GM19240 (cell line): ENCODE results near the gene DLGAP3.

Experiments
- DNase-seq: peaks from one replicate; pipeline ENCODE4 v3.0.0; 2011; ENCODE audit warnings: low spot score; ENCODE audit not compliant: insufficient read length

DLGAP3 gene

DNA sequence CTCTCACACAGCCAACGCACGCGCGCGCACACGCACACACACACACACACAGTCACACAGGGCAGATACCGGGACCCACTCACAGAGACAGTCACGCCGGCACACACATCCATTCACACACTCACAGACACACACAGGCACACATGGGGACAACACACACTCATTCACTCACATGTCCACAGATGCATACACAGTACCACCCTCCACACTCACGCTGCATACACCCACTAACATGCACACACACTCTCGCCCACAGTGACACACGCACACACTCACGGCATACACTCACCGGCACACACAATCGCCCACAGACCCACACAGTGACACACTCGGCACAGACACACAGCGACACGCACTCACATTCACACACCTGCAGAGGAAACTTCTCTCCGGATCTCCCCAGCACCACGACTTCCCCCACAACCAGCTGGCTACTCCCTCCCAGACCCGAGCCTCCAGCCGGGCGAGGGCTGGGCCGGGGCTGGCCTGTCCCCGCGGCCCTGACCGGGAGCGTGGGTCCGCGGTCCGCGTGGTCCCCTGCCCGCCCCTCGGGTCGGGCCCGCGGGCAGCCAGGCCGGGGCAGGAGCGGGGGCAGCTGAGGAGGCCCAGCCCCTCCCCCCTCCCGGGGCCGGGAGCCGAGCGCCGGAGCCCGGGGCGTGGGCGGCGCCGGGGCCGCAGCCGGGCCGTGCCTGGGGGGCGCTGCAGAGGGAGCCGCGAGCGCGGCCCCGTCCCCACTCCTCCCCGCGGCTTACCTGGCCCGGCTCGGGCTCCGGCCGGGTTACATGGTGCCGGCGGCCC is 552 bp downstream of the DLGAP3 start:
- no peak for DNase-seq

DNA sequence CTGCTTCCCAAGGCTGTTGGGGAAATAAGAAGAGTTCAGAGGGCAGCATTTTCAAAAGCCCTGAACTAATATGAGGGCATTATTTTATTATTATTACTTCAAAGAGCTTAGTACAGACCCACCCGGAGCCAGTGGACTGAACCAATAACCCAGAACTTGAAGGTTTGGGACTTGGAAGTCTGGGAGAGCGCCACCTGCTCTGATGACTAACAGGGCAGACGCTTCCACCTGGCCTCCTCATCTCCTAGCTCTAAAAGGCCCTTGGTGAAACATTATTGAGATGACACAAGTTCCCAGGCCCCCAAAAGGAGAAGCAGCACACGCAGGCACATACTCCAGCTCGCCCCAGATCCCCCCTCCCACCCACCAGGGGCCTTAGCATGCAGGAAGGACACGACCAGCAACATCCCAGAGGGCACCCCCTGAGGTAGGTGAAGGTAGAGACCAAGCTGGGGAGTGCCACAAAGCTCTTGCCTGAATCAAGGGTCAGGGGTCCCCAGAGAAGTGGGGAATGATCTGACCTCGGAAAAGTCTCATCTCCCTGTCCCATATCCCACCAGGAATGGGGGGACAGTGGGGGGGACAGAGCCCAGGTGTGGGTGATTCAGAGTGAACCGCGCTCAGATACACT is 1.3 kb downstream of the DLGAP3 start:
- no peak for DNase-seq

GRCh38 chr1:34927316-34927715 is 2.1 kb downstream of the DLGAP3 start:
- no peak for DNase-seq

- DNase-seq: no peak
Measured at GRCh38 chr1:34926894-34927293, 2.6 kb downstream of the DLGAP3 start.

DNA sequence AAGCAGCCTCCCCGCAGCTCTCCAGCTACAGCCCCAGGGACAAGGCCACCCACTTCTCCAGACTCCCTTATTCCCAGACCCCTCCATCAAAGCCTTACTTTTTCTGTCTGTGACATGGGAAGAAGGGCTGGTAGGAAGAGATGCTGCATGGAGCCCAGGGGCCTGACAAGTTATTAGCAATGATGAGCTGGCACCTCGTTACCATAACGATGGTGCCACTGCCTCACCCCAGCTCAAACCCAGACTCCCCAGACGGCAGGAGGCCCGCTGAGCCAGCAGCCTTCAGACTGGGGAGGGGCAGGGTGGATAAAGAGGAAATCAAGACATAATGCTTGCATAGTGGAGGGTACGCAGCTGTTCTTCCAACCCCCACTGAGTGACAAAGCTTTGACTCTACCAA is 3.3 kb downstream of the DLGAP3 start:
- no peak for DNase-seq

DNA sequence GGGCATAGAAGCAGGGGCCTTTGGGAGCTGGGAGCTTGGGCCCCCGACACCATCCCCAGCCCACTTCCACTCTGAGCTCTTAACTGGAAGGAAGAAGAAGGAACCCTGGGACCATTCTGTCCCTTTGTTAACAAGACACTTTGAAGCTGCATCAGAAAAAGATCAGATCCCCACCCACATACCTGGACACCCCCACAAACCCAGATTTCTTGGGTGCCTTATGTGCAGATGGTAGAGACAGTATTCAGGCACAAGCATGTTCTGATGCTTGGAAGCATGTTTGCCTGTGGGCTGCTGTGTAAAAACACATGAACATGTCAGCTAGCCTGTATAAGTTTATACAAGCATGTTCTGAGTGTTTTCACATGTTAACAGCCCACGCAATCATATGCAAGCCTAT is 3.7 kb downstream of the DLGAP3 start:
- no peak for DNase-seq

DNA sequence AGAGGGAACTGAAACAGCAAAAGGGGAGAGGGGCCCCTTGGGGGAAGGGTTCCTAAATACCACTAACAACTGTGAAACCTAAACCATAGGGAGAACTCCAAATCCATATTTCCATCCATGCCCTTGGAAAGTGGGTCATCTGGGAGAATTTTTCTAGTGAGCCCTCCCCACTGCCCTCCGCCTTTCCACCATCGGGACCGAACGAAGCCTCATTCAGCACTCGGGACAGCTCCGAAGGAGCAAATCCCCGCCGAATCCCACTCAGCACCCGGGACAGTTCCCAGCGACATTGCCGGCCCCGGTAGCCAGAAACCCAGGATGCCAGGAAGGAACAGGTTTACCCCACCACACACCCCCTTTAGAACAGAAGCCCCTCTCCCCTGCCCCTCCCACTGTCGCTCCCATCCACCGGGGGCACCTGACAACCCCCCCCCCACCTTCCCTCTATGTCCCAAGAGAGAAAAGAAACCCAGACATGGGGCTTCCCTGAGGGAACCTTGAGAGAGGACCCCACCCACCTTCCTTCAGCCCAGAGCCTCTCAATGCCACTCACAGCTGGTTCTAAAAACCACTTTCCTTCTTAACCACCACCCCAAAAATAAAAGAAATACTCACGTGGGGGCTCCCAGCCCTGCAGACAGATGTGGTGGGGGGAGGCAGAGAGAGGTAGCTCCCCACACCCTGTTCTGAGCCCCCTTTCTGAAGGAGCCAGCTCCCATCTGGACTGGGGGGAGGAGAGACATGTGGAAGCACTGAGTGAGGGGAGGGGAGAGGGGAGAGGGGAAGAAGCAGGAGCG is 4.5 kb downstream of the DLGAP3 start:
- DNase-seq: peak; percentile 43

DNA sequence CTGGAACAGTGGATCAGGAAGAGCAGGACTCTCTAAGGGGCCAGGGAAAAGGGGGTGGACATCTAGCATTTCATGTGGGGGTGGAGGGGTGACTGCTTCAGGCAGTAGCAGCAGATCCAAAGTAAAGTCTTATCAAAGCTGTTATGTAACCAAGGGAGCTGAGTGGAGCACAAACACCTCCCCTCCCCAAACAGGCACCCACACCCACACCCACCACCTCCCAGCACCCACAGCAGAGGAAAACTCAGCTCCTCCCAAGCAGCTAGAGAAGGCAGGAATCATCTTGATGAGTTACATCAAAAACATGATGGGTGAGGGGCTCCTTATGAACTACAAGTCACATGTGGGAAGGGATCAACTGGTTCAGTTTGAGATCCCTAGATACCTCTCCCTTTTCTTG is 6.0 kb downstream of the DLGAP3 start:
- DNase-seq: no peak

- no peak for DNase-seq
Measured at GRCh38 chr1:34918977-34919561, 10.4 kb downstream of the DLGAP3 start.

DNA sequence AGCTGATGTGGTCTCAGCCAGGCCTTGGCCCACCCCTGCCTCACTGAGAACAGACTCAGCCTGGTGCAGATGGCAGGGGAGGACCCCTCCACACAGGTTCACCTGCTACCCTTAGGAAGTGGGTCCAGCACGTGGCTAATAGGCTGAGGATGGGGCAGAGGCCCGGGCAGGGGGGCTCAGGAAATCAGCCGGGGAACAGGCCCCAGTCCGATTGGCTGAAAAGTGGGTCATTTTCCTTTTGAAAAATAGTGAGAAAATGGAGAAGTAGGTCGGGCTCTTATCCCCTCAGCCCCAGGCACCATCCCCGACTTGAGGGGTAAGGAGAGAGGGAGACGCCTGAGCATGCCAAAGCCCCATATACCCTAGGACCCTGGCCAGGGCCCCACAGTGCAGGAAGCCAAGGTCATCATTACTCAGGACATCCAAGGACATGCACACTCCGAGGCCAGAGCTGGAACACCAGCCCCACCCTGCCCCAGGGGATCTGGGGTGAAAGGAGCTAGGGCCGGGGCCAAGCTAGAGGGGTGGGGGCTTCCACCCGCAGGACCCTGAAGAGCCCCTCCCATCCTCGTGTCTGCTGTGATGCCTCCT is 11.0 kb downstream of the DLGAP3 start:
- no peak for DNase-seq

GRCh38 chr1:34917017-34917416 is 12.4 kb downstream of the DLGAP3 start:
- DNase-seq: no peak

DNA sequence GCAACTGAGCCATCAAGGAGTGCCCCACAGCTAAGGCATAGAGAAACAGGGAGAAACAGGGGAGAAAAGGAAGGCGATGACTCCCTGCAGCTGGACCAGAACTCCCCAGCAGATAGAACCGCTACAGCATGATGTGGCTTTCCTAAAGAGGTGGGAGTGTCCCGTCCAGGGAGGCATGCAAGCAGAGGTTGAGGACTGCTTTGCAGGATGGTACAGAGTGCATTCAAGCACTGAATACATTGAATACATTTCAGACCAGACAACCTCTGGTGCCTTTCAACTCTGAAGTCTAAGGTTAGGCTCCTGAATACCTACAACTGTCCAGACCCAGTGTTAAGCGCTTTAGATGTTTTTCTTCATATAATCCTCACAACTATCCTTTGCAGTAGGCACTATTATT is 13.3 kb downstream of the DLGAP3 start:
- no peak for DNase-seq

GRCh38 chr1:34915521-34915920 is 13.9 kb downstream of the DLGAP3 start:
- DNase-seq: no peak

DNA sequence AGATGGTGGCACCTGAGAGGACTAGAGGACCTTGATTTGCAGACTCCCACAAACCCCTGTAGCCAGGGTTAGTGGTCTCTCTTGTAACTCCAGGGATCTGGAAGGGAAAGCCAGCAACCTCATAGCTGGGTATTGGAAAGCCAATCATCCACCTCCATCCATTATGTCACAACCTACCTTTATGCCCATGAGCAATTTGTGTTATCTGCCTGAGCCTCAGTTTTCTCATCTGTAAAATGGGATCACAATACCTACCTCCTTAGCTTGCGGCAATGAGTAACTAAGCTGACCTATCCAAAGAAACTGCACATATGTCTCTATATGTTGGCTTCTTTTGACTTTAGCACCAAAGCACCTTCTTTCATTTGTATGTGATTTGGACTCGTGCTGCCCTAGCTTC is 14.5 kb downstream of the DLGAP3 start:
- DNase-seq: no peak

- DNase-seq: no peak
Measured at GRCh38 chr1:34911465-34911864, 18.0 kb downstream of the DLGAP3 start.

GRCh38 chr1:34910425-34910824 is 19.0 kb downstream of the DLGAP3 start:
- no peak for DNase-seq

GRCh38 chr1:34908369-34908768 is 21.1 kb downstream of the DLGAP3 start:
- DNase-seq: no peak

DNA sequence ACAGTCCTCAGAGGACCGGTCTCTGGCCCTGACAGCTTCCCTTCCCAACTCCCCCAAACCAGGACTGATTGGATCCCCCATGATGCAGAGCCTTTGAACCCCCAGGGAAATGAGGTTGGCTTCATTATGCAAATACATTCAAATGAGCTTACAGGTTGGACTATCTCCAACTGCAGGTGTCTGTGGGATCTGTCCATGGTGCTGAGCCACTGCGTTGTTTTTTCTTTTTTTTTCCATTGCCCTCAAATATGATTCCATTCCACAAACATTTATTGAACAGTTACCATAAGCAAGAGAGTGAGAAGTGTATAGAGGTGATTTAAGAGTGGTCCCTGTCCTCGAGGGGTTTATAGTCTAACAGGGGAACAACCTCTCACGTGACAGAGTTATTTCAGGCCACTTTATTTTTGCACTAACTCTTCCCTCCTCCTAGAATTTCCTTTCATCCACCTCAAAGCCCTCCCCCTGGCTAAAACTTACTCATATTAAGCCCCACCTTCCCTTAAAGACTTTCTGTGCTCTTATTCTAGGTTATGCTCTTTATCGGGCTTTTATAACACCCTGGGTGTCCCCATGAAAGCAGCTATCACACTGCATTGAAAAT is 21.9 kb downstream of the DLGAP3 start:
- no peak for DNase-seq

DNA sequence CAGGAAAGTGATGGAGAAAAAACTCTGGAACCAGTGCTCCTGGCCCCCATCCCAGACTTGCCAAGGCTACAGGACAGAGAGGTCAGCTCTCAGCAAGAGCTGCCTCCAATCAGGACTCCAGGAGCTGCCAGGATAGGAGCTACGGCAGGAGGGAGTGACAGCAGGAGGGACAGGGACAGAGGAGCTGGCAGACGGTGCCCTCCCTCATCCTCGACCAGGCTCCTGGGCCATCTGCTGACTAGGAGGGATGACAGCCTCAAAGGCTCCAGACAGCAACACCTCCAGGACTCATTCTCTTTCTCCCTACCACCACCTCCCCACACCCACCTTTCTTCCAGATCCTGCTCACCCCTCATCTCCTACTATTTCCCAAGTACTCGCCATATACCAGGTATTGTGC is 22.7 kb downstream of the DLGAP3 start:
- no peak for DNase-seq

DNA sequence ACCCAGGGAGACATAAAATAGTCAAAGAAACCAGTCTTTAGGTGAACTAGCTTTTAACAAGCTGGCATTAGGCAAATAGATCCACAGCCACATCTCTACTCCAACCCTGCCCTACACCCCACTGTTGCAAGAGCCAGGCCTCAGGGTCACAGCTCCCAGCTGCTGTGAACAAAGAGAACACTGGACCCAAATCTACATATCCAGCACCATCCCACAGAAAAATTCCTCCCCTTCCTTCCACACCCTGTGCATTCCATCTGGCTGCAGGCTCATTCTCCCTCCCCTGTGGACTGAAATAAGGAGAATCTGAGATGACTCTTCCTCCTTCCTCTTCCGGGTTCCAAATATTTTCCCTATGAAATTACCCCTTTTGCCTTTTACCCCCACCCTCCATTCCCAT is 23.2 kb downstream of the DLGAP3 start:
- DNase-seq: no peak

DNA sequence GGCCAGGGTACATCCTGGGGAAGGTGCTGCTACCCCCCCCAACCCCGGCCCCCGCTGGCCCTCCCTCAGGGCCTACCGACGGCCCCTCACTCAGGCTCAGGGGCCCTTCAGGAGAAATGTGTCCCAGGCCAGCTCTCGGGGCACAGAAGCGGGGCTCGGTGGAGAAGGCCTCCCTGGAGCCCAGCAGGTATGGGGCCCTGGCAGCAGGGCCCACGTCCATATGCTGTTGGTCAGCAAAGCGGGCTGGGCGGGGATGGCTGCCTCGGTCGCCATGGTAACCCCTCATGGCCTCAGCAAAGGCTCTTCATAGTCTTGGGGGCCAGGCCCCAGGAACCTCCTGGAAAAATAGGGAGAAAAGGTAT is 24.4 kb downstream of the DLGAP3 start:
- DNase-seq: no peak
